ENCODE measurements around the gene YPEL1.
"Not testable (repeated sequence)": the region's sequence is repeated elsewhere in the genome, so short reads cannot be mapped to it uniquely, and the experiment has no call there.

- not testable (repeated sequence) for TF ChIP-seq POLR2A, TAF1 (IDR thresholded peaks at IDR 0.05; ENCODE audit: low read depth, low read length)
Measured at GRCh38 chr22:21720191-21720859, 15.3 kb downstream of the YPEL1 start.

All from GM12891 (cell line).